Sigmoid colon (tissue), 7 donors: ENCODE results near the gene ASH1L. TPM values are rescaled to one million over a fixed set of nuclear protein-coding genes. Genes with fewer than 3 reads are reported as not detected.
"Not testable (repeated sequence)": the region's sequence is repeated elsewhere in the genome, so short reads cannot be mapped to it uniquely, and the experiment has no call there.

ENCODE experiments used
- DNase-seq: peaks from one replicate; pipeline ENCODE4 v3.0.0-alpha.2; 2019
- H3K27ac ChIP-seq, 4 donors: fragments of 200-600 bp; sonication (generic); one replicate each; pipeline ENCODE4 v1.5.1; 2016 to 2019; ENCODE audit warnings: mild to moderate bottlenecking in 1 of 4
- H3K27me3 ChIP-seq, 3 donors: fragments of 200-600 bp; sonication (generic); one replicate each; pipeline ENCODE4 v1.5.1; 2019; ENCODE audit warnings: mild to moderate bottlenecking in 1 of 3
- H3K36me3 ChIP-seq, 4 donors: fragments of 200-600 bp; sonication (generic); one replicate each; pipeline ENCODE4 v1.5.1; 2016 to 2019
- H3K4me1 ChIP-seq, 4 donors: fragments of 200-600 bp; sonication (generic); one replicate each; pipeline ENCODE4 v1.5.1; 2017 to 2019
- H3K4me3 ChIP-seq, 4 donors: fragments of 200-600 bp; sonication (generic); one replicate each; pipeline ENCODE4 v1.5.1; 2017 to 2019; ENCODE audit warnings: mild to moderate bottlenecking in 2 of 4, moderate library complexity in 1 of 4
- H3K9me3 ChIP-seq, 4 donors: fragments of 200-600 bp in 3 of 4; sonication (generic) in 3 of 4; one replicate each; pipeline versions ENCODE4 v1.5.1 to v1.6.1; 2013 to 2019
- CTCF ChIP-seq, 4 experiments: fragments of 450-650 bp in 3 of 4; fragments of 200-600 bp in 1 of 4; IDR thresholded peaks; one replicate each; pipeline ENCODE4 v1.5.1; 2016 to 2019; ENCODE audit warnings: antibody characterized with exemption in 4 of 4, mild to moderate bottlenecking in 3 of 4, moderate library complexity in 2 of 4
- EP300 ChIP-seq, 4 donors: sonication (generic); formaldehyde crosslinking; IDR thresholded peaks; one replicate each; pipeline ENCODE4 v1.6.1; 2017; ENCODE audit warnings: antibody characterized with exemption in 4 of 4
- POLR2A ChIP-seq, 2 donors: fragments of 450-650 bp; IDR thresholded peaks; one replicate each; pipeline ENCODE4 v1.6.1; 2016; ENCODE audit warnings: antibody characterized with exemption in 2 of 2, mild to moderate bottlenecking in 2 of 2, moderate library complexity in 2 of 2
- POLR2AphosphoS5 ChIP-seq, 4 donors: sonication (generic); formaldehyde crosslinking; IDR thresholded peaks; one replicate each; pipeline ENCODE4 v1.6.1; 2017; ENCODE audit warnings: antibody characterized with exemption in 4 of 4
- WGBS, 2 donors: extraction: QIAGEN DNeasy Blood & Tissue Kit; methylation state at CpG; one replicate each; pipeline ENCODE4 v1.1.7; 2013; 5-methylcytosine and 5-hydroxymethylcytosine counted together
- intact Hi-C: fragments of 100-400 bp; cut with DNase I; formaldehyde crosslinking; loops from one replicate; pipeline ENCODE4 v1.15.1; 2023
- polyA plus RNA-seq, 3 donors: library from polyadenylated mRNA; stranded (reverse); fragments of 200-250 nt; gene quantifications; one replicate each; pipeline ENCODE4 v1.2.3, GENCODE V29; 2013
- total RNA-seq, 4 donors: library from RNA; depleted of rRNA; stranded (reverse); fragments of >200 nt; gene quantifications; one replicate each; pipeline ENCODE4 v1.1.0, GENCODE V29; 2016
- donor health status: healthy with polysubstance abuse.
- donor health status: Bipolar disorder and iron deficiency.
- donor health status: healthy.

The ASH1L gene
- total and polyA plus RNA-seq, 7 donors, result 4.2 to 70.6 (median 62.4) TPM

DNA sequence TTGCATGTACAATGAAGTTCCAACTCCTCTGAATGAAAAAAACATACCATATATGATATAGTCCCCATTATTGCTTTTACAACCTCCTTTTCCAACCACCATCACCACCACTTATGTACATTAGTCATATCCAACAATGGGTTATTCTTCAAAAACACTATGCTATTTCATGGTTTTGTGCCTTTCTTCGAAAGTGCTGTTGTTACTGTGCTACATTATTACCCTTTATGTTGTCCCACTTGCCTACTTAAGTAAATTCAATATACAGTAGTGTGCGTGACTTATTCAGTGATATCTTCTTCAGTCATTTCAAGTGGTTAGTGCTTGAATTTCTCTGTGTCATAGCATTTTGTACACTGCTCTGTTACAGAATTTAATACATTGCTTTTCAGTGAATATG, 105.3 kb downstream of the ASH1L start:
- intact Hi-C loops, result no loop called here
- Histone ChIP-seq H3K36me3 (peaks cover 0 to 26% (median 0%) of the 10 kb centered on the region in 4 donors), H3K27ac (no peak overlapping the region), H3K4me1 (peaks cover 0 to 21% (median 15%) of the 10 kb centered on the region in 4 donors), H3K4me3 (no peak overlapping the region), H3K27me3 (no peaks in the 10 kb centered on the region), H3K9me3 (no peaks in the 10 kb centered on the region)
- no peak for DNase-seq
- TF ChIP-seq POLR2A (IDR thresholded peaks at IDR 0.05) (no peak), POLR2AphosphoS5 (IDR thresholded peaks at IDR 0.05) (no peak)
- WGBS, 2 donors, result 83 to 96% methylated on average over 2 of the region's 2 CpGs

- peaks cover 0 to 21% (median 15%) of the 10 kb centered on the region in 4 donors for H3K4me1 ChIP-seq
- no peak for DNase-seq
- WGBS, 2 donors, result 74% methylated on average over 1 of the region's 1 CpG
- intact Hi-C loops, result no loop called here
- no peak for TF ChIP-seq CTCF (IDR thresholded peaks at IDR 0.05)
- TF ChIP-seq POLR2AphosphoS5 (IDR thresholded peaks at IDR 0.05), result peak in 1 of 4 donors; percentile 7
- peaks cover 0 to 30% (median 3%) of the 10 kb centered on the region in 4 donors for H3K36me3 ChIP-seq
- no peaks in the 10 kb centered on the region for H3K27me3 ChIP-seq
- H3K9me3 ChIP-seq, result no peaks in the 10 kb centered on the region
- no peak overlapping the region for H3K27ac ChIP-seq
- H3K4me3 ChIP-seq, result no peak overlapping the region
Measured at GRCh38 chr1:155455588-155456195, 106.9 kb downstream of the ASH1L start.

GRCh38 chr1:155454096-155454495, 108.5 kb downstream of the ASH1L start:
- Histone ChIP-seq H3K27ac (no peak overlapping the region), H3K4me3 (no peak overlapping the region), H3K36me3 (peaks cover 0 to 30% (median 6%) of the 10 kb centered on the region in 4 donors), H3K4me1 (peaks cover 0 to 21% (median 15%) of the 10 kb centered on the region in 4 donors), H3K27me3 (no peaks in the 10 kb centered on the region), H3K9me3 (no peaks in the 10 kb centered on the region)
- TF ChIP-seq POLR2AphosphoS5 (IDR thresholded peaks at IDR 0.05) (no peak), CTCF (IDR thresholded peaks at IDR 0.05) (no peak), POLR2A (IDR thresholded peaks at IDR 0.05) (no peak), EP300 (IDR thresholded peaks at IDR 0.05) (no peak)
- intact Hi-C loops, result no loop called here
- no peak for DNase-seq
- 96 to 98% methylated on average over 1 of the region's 1 CpG for WGBS, 2 donors

GRCh38 chr1:155453141-155453540, 109.5 kb downstream of the ASH1L start:
- intact Hi-C loops, result no loop called here
- peaks cover 0 to 24% (median 6%) of the 10 kb centered on the region in 4 donors for H3K36me3 ChIP-seq
- TF ChIP-seq EP300 (IDR thresholded peaks at IDR 0.05), result no peak
- TF ChIP-seq CTCF (IDR thresholded peaks at IDR 0.05), result no peak
- no peak for TF ChIP-seq POLR2A (IDR thresholded peaks at IDR 0.05)
- TF ChIP-seq POLR2AphosphoS5 (IDR thresholded peaks at IDR 0.05), result no peak
- peaks cover 0 to 21% (median 15%) of the 10 kb centered on the region in 4 donors for H3K4me1 ChIP-seq
- 79 to 91% methylated on average over 7 of the region's 7 CpGs for WGBS, 2 donors
- DNase-seq, result no peak
- H3K27ac ChIP-seq, result no peak overlapping the region
- H3K4me3 ChIP-seq, result no peak overlapping the region
- H3K27me3 ChIP-seq, result no peaks in the 10 kb centered on the region
- no peaks in the 10 kb centered on the region for H3K9me3 ChIP-seq

DNA sequence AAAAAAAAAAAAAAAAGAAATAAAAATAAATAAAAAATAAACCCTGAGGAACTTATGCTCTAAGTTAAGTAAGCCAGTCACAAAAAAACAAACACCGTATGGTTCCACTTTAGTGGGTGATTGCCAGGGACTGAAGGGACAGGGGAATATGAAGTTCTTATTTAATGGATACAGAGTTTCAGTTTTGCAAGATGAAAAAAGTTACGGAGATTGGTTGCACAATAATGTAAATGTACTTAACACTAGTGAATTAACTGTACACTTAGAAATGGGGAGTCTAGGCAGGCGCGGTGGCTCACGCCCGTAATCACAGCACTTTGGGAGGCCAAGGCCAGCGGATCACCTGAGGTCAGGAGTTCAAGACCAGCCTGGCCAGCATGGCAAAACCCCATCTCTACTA, 111.4 kb downstream of the ASH1L start:
- no peaks in the 10 kb centered on the region for H3K9me3 ChIP-seq
- H3K36me3 ChIP-seq, result peaks cover 0 to 22% (median 6%) of the 10 kb centered on the region in 4 donors
- intact Hi-C loops, result no loop called here
- no peak overlapping the region for H3K4me3 ChIP-seq
- DNase-seq, result no peak
- TF ChIP-seq EP300 (IDR thresholded peaks at IDR 0.05) (no peak), POLR2AphosphoS5 (IDR thresholded peaks at IDR 0.05) (no peak), POLR2A (IDR thresholded peaks at IDR 0.05) (no peak), CTCF (IDR thresholded peaks at IDR 0.05) (no peak)
- WGBS, 2 donors, result 89 to 97% methylated on average over 7 of the region's 7 CpGs
- no peak overlapping the region for H3K27ac ChIP-seq
- peaks cover 0 to 14% (median 10%) of the 10 kb centered on the region in 4 donors for H3K4me1 ChIP-seq
- H3K27me3 ChIP-seq, result no peaks in the 10 kb centered on the region

GRCh38 chr1:155442431-155442830, 120.2 kb downstream of the ASH1L start:
- intact Hi-C loops, H3K4me3 ChIP-seq, H3K4me1 ChIP-seq, H3K27me3 ChIP-seq, H3K27ac ChIP-seq, DNase-seq, H3K9me3 ChIP-seq: not testable (repeated sequence)
- 94 to 97% methylated on average over 6 of the region's 6 CpGs for WGBS, 2 donors
- peaks cover 0 to 16% (median 6%) of the 10 kb centered on the region in 4 donors for H3K36me3 ChIP-seq
